IPS-11a (cell line): Measurements from ENCODE around the gene RERE.
A peak's percentile ranks its signal among the peaks of the same experiment; 100 is the strongest.
"Not testable (repeated sequence)": the region's sequence is repeated elsewhere in the genome, so short reads cannot be mapped to it uniquely, and the experiment has no call there.

Experiments used
- H3K4me3 ChIP-seq: one replicate; pipeline ENCODE4 v1.5.1; 2013; ENCODE audit warnings: low read depth, low read length, control low read depth

The RERE gene

GRCh38 chr1:8844501-8845006, 27.1 kb upstream of the RERE start:
- H3K4me3 ChIP-seq = no peak overlapping the region

GRCh38 chr1:8841395-8841794, 24.0 kb upstream of the RERE start:
- no peak overlapping the region for H3K4me3 ChIP-seq

GRCh38 chr1:8839990-8840389, 22.6 kb upstream of the RERE start:
- H3K4me3 ChIP-seq = no peak overlapping the region

DNA sequence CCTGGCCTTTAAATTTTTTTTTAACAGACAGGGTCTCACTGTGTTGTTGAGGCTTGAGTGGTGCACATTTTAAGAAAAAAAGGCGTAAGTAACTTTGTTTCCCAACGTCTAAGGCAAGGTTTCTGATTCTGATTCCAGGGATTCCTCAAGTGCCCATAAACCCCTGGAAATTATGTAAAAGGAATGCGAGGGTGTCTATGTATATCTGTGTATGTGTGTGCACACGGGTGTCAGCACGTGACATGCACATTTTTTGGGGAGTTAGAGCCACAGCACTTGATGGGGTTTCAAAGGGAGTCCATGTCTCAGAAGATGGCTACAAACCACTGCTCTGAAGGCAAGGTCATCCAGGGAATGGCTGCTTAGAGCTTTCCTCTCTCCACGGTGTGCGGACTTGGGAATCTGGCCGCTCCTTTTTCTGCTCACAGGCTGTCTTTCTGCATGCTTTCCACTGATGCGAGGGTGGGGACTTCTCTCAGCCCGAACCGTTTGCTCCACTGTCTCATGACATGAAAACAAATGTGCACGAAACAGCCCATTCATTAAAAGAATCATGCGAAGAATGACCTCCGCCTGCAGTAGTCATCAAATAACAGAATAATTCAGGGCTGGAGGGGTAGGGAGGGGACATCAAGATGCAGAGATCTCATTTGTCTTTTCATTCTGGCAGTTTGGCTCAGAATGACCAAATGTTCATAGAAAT, 18.7 kb upstream of the RERE start:
- no peak overlapping the region for H3K4me3 ChIP-seq

DNA sequence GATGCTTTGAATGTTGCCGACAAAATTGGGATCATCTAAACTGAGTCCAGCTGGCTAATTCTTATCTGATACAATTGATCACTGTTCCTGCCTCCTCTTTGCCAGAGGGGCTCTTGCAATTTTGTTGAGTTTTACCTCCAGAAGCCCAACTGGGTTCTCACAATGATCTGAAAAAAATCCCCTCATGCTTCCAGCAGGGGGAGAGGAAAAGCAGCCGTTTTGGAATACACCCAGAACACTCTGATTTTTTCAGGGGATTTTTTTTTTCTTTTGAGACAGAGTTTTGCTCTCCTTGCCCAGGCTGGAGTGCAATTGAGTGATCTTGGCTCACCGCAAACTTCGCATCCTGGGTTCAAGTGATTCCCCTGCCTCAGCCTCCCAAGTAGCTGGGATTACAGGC, 13.9 kb upstream of the RERE start:
- H3K4me3 ChIP-seq = no peak overlapping the region

GRCh38 chr1:8830732-8831131, 13.3 kb upstream of the RERE start:
- H3K4me3 ChIP-seq = not testable (repeated sequence)

- H3K4me3 ChIP-seq = no peak overlapping the region
These were observed 8.6 kb upstream of the RERE start for GRCh38 chr1:8825985-8826481.

GRCh38 chr1:8823295-8823664, 5.8 kb upstream of the RERE start:
- H3K4me3 ChIP-seq = no peak overlapping the region

DNA sequence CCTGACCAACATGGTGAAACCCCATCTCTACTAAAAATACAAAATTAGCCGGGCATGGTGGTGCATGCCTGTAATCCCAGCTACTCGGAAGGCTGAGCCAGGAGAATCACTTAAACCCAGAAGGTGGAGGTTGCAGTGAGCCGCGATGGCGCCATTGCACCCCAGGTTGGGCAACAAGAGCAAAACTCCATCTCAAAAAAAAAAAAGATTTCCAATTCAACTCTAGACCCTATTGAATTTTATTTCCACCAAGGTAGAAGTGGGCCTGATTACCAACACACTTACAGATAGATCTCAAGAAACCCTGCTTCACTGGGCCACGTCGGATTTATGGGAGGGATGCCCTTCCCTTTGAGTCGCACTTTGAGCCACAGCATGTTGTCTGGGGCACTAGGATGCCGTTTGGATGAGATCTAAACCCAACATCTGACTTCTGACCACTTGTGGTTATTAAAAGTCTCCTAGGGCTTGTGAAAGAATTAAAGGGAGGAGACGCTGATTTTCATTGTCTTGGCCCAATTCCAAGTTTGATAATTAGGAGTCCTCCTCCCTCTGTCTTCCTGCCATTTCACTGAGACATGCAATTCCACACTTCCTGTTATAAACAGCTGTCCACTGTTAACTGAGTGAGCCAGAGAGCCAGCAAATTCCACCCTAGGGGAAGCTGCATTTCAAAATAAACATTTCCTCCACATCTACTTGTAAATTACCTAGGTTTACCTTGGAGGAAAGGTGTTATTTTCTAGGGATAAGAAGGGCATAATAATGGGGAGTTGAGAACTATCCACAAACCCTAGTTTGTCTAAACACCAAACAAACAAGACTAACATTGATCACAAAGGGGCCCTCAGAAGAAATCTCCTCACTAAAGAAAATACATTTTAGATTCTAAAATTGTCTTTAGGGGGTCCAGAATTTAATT, 5.2 kb upstream of the RERE start:
- no peak overlapping the region for H3K4me3 ChIP-seq

GRCh38 chr1:8821084-8821483, 3.6 kb upstream of the RERE start:
- no peak overlapping the region for H3K4me3 ChIP-seq

GRCh38 chr1:8818789-8819188, 1.3 kb upstream of the RERE start:
- peak overlapping the region; percentile 60 for H3K4me3 ChIP-seq

DNA sequence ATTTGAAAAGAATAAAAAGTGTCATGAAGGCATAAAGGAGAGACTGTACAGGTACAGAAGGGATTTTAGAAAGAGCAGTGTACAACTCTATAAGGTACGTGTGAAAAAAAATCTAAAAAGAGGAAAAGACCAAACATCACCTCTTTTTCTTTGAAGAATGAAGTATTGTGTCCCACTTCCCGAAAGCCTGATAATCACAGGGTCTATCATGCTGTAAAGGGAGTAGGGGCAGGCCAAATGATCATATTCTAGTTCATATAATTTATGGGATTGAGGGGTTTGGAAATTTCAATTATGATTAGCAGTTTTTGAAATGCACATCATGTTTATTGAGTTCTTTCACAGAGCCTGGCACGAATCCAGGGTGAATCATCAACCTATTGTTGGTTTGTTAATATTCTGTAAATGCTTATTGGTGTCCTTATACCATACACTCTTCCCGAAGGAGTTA, 910 bp upstream of the RERE start:
- H3K4me3 ChIP-seq = peak overlapping the region; percentile 60

DNA sequence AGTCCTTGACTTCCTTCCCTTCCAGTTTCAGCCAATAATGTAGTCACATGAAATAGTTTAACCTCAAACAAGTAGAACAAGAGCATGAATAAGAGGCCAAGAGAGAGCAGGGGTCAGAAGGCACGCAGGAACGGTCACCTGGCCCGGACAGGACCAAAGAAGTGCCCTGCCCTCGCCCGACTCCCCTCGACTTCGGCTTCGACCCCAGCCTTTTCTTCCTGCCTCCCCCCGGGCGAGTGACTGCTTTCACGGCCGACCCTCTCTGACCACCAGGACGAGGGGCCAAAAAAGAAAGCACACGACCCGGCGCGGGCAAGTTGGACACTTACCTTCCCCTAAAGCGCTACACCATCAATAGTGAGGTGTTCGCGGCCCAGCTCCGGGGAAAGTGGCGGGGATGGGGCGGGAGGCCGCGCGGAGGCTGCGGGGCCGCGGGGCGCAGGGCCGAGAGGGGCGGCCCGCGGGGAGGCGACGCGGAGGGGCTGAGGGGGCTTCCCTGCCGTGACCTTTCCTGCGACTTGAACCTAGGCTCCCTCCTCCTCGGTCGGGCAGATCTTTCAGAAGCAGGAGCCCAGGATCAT, 519 bp downstream of the RERE start:
- H3K4me3 ChIP-seq = peak overlapping the region; percentile 86

DNA sequence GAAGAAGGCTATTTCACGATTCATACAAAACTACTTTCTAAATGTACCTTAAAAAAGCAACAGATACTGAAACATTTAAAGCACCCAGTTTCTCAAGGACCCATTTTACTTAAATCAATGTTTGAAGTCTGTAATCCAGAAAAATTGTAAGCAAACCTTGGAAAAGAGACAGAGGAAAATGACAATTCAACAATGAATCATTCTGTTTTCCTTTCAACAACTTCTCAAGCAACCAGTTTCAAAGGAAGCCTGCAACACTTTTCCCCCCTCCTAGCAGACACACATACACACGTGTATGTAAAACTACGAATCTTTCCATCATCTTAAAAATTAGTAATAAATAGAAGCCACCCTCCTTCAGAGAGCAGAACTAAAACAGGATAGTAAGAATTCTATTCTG, 1.2 kb downstream of the RERE start:
- peak overlapping the region; percentile 86 for H3K4me3 ChIP-seq

- H3K4me3 ChIP-seq = no peak overlapping the region
These were observed 1.8 kb downstream of the RERE start for GRCh38 chr1:8815582-8816151.

- H3K4me3 ChIP-seq = no peak overlapping the region
These were observed 2.6 kb downstream of the RERE start for GRCh38 chr1:8814865-8815264.

- H3K4me3 ChIP-seq = no peak overlapping the region
These were observed 3.4 kb downstream of the RERE start for GRCh38 chr1:8813991-8814390.

- H3K4me3 ChIP-seq = no peak overlapping the region
These were observed 4.2 kb downstream of the RERE start for GRCh38 chr1:8813016-8813763.

GRCh38 chr1:8812081-8812480, 5.4 kb downstream of the RERE start:
- H3K4me3 ChIP-seq = no peak overlapping the region

DNA sequence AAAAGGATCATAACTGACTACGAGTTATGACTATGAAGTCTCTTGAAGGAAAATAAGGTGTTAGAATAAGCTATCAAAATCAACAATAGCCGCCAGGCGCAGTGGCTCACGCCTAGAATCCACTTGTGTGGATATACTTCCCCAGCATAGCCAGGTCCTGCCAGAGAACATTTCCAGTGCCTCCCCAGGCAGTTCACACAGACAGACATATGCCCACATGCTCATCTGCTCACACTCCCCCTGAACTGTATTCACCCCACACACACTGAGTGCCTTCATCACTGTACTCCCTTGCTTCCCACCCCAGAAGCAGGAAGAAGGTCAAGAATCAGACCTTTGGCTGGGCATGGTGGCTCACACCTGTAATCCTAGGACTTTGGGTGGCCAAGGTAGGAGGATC, 6.5 kb downstream of the RERE start:
- no peak overlapping the region for H3K4me3 ChIP-seq
